Measurements from ENCODE around the gene INVS. TPM values are rescaled to one million over a fixed set of nuclear protein-coding genes. Genes with fewer than 3 reads are reported as not detected.

The INVS gene
- total RNA-seq, 1 experiment from 2014 or later = 21.1 TPM

GRCh38 chr9:100277166-100277979 is 178.3 kb downstream of the INVS start:
- 0 out of 4 replicates have a peak, but pooled peaks cover 2 to 5% of the 10 kb centered on the region in 2 experiments for H3K36me3 ChIP-seq (ENCODE audit: control insufficient read depth in 1 of 2, insufficient read depth in 2 of 2, low read length in 2 of 2)
- H3K27me3 ChIP-seq (ENCODE audit: insufficient read depth, low read length) = no peaks in the 10 kb centered on the region
- no peak for DNase-seq (ENCODE audit: low read depth, low spot score)
- CTCF ChIA-PET = no interaction called here
- no peak overlapping the region for H3K27ac ChIP-seq (ENCODE audit: low read depth, low read length)
- intact Hi-C loops (cut with micrococcal nuclease) = no loop called here
- no peaks in the 10 kb centered on the region for H3K79me2 ChIP-seq (ENCODE audit: insufficient read depth, low read length)
- H3K9ac ChIP-seq (ENCODE audit: low read length) = no peak overlapping the region
- H4K20me1 ChIP-seq (ENCODE audit: insufficient read depth) = no peaks in the 10 kb centered on the region
- H2AFZ ChIP-seq (ENCODE audit: low read depth, low read length, poor library complexity, severe bottlenecking) = no peak overlapping the region
- H3K4me3 ChIP-seq (replicated peaks in 1 of 2; ENCODE audit: low read depth in 1 of 2, low read length in 2 of 2) = no peak overlapping the region
- H3K4me2 ChIP-seq (ENCODE audit: low read length) = no peak overlapping the region
- no peaks in the 10 kb centered on the region for H3K4me1 ChIP-seq (ENCODE audit: control insufficient read depth in 1 of 2, insufficient read depth in 2 of 2, low read length in 2 of 2)
- no peak for TF ChIP-seq CTCF (IDR thresholded peaks at IDR 0.05 in 2 of 3, conservative IDR thresholded peaks at IDR 0.05 in 1 of 3; ENCODE audit: borderline replicate concordance in 1 of 3, insufficient read depth in 1 of 3, low read depth in 2 of 3, low read length in 2 of 3)
- TF ChIP-seq YY1 (IDR thresholded peaks at IDR 0.05; ENCODE audit: extremely low read depth, insufficient replicate concordance, low read depth, low read length) = no peak
- TF ChIP-seq ZBTB33 (IDR thresholded peaks at IDR 0.05; ENCODE audit: extremely low read depth, insufficient replicate concordance, low read length) = no peak
- no peak for TF ChIP-seq CEBPB (IDR thresholded peaks at IDR 0.05; ENCODE audit: low read depth)
- TF ChIP-seq EZH2phosphoT487 (IDR thresholded peaks at IDR 0.05; ENCODE audit: borderline replicate concordance) = no peak
- TF ChIP-seq SRF (IDR thresholded peaks at IDR 0.05; ENCODE audit: low read depth) = no peak
- no peak for TF ChIP-seq CBX3 (IDR thresholded peaks at IDR 0.05; ENCODE audit: low read depth)
- TF ChIP-seq EGR1 (IDR thresholded peaks at IDR 0.05; ENCODE audit: low read depth) = no peak
- TF ChIP-seq SIN3A (IDR thresholded peaks at IDR 0.05; ENCODE audit: low read depth) = no peak
- TF ChIP-seq ATF3 (IDR thresholded peaks at IDR 0.05) = no peak
- no peak for TF ChIP-seq ELF1 (IDR thresholded peaks at IDR 0.05; ENCODE audit: borderline replicate concordance, low read depth)
- no peak for TF ChIP-seq REST (IDR thresholded peaks at IDR 0.05; ENCODE audit: low read depth)
- RAD21 ChIA-PET (ENCODE audit: low non-redundant PET in 1 of 2, low total read pairs in 2 of 2, uncharacterized antibody in 2 of 2, unreplicated experiment in 2 of 2) = no interaction called here
- no peaks in the 10 kb centered on the region for H3K9me3 ChIP-seq (ENCODE audit: control insufficient read depth in 1 of 2, insufficient read depth in 1 of 2, low read depth in 1 of 2, low read length in 2 of 2)
- POLR2A ChIA-PET = no interaction called here
- no peaks in the 10 kb centered on the region for H3K9me2 ChIP-seq (ENCODE audit: insufficient read depth)
- no TSS peak for BruUV-seq (replicated peaks)
- ATAC-seq = no peak

All from HCT116 (cell line).